HEK293 (cell line): ENCODE data around the gene MEGF10.

Experiments
- AEBP2 ChIP-seq: fragments of 450-650 bp; formaldehyde crosslinking; IDR thresholded peaks from 2 replicates; pipeline ENCODE4 v1.5.1; 2016; ENCODE audit warnings: missing biosample characterization, missing genetic modification characterization, borderline replicate concordance
- GLI2 ChIP-seq: fragments of 450-650 bp; formaldehyde crosslinking; IDR thresholded peaks from 2 replicates; pipeline ENCODE4; 2017; ENCODE audit warnings: missing biosample characterization, missing genetic modification characterization, low read depth, borderline replicate concordance
- HOXC10 ChIP-seq: sonication (generic); formaldehyde crosslinking; IDR thresholded peaks from 2 replicates; pipeline ENCODE4 v1.8.1; 2023; ENCODE audit warnings: mild to moderate bottlenecking, missing genetic modification reagents
- KLF17 ChIP-seq: fragments of 450-650 bp; formaldehyde crosslinking; IDR thresholded peaks from 2 replicates; pipeline ENCODE4 v1.5.1; 2016; ENCODE audit warnings: missing biosample characterization, missing genetic modification characterization
- PBX3 ChIP-seq: sonication (generic); formaldehyde crosslinking; IDR thresholded peaks from 2 replicates; pipeline ENCODE4 v1.8.1; 2022; ENCODE audit warnings: mild to moderate bottlenecking, moderate library complexity, missing genetic modification reagents
- RBAK ChIP-seq: fragments of 450-650 bp; formaldehyde crosslinking; IDR thresholded peaks from 2 replicates; pipeline ENCODE4 v1.5.1; 2016; ENCODE audit warnings: missing biosample characterization, missing genetic modification characterization
- SP2 ChIP-seq: fragments of 450-650 bp; formaldehyde crosslinking; IDR thresholded peaks from 2 replicates; pipeline ENCODE4 v1.5.1; 2016; ENCODE audit warnings: missing biosample characterization, missing genetic modification characterization
- WT1 ChIP-seq: fragments of 450-650 bp; formaldehyde crosslinking; IDR thresholded peaks from 2 replicates; pipeline ENCODE4 v1.5.1; 2016; ENCODE audit warnings: missing biosample characterization, missing genetic modification characterization
- YY2 ChIP-seq: fragments of 450-650 bp; formaldehyde crosslinking; IDR thresholded peaks from 2 replicates; pipeline ENCODE4 v1.5.1; 2016; ENCODE audit warnings: missing biosample characterization, missing genetic modification characterization
- ZBTB6 ChIP-seq: fragments of 450-650 bp; formaldehyde crosslinking; IDR thresholded peaks from 2 replicates; pipeline ENCODE4 v1.5.1; 2017; ENCODE audit warnings: missing biosample characterization, missing genetic modification characterization
- ZNF214 ChIP-seq: fragments of 450-650 bp; formaldehyde crosslinking; IDR thresholded peaks from 2 replicates; pipeline ENCODE4 v1.5.1; 2017; ENCODE audit warnings: missing biosample characterization, mild to moderate bottlenecking, missing genetic modification characterization, borderline replicate concordance
- ZNF335 ChIP-seq: fragments of 450-650 bp; formaldehyde crosslinking; conservative IDR thresholded peaks from 2 replicates; pipeline ENCODE4 v1.5.1; 2016; ENCODE audit warnings: missing biosample characterization, missing genetic modification characterization
- ZNF350 ChIP-seq: fragments of 450-650 bp; formaldehyde crosslinking; IDR thresholded peaks from 2 replicates; pipeline ENCODE4 v1.5.0; 2017; ENCODE audit warnings: missing biosample characterization, mild to moderate bottlenecking, missing genetic modification characterization
- ZNF391 ChIP-seq: fragments of 450-650 bp; formaldehyde crosslinking; IDR thresholded peaks from 2 replicates; pipeline ENCODE4 v1.5.1; 2016; ENCODE audit warnings: low read depth, missing biosample characterization, missing genetic modification characterization, borderline replicate concordance
- ZNF449 ChIP-seq: fragments of 450-650 bp; formaldehyde crosslinking; IDR thresholded peaks from 2 replicates; pipeline ENCODE4 v1.5.1; 2017; ENCODE audit warnings: missing biosample characterization, mild to moderate bottlenecking, missing genetic modification characterization, moderate library complexity
- ZNF48 ChIP-seq: fragments of 450-650 bp; formaldehyde crosslinking; IDR thresholded peaks from 2 replicates; pipeline ENCODE4 v1.5.1; 2016; ENCODE audit warnings: missing biosample characterization, missing genetic modification characterization
- ZNF510 ChIP-seq: fragments of 450-650 bp; formaldehyde crosslinking; IDR thresholded peaks from 2 replicates; pipeline ENCODE4 v1.5.1; 2018; ENCODE audit warnings: mild to moderate bottlenecking, missing genetic modification characterization, missing biosample characterization; ENCODE audit not compliant: insufficient replicate concordance
- ZNF518A ChIP-seq: fragments of 450-650 bp; formaldehyde crosslinking; conservative IDR thresholded peaks from 2 replicates; pipeline ENCODE4 v1.5.1; 2016; ENCODE audit warnings: low read depth, missing biosample characterization, missing genetic modification characterization
- ZNF560 ChIP-seq: fragments of 450-650 bp; formaldehyde crosslinking; IDR thresholded peaks from 2 replicates; pipeline ENCODE4 v1.5.1; 2017; ENCODE audit warnings: missing biosample characterization, missing genetic modification characterization, borderline replicate concordance
- ZNF645 ChIP-seq: fragments of 450-650 bp; formaldehyde crosslinking; IDR thresholded peaks from 2 replicates; pipeline ENCODE4; 2016; ENCODE audit warnings: missing biosample characterization, missing genetic modification characterization
- ZNF654 ChIP-seq: fragments of 450-650 bp; formaldehyde crosslinking; IDR thresholded peaks from 2 replicates; pipeline ENCODE4 v1.5.1; 2016; ENCODE audit warnings: low read depth, missing biosample characterization, missing genetic modification characterization
- ZNF660 ChIP-seq: fragments of 450-650 bp; IDR thresholded peaks from 2 replicates; pipeline ENCODE4 v1.5.1; 2018; ENCODE audit warnings: missing biosample characterization, mild to moderate bottlenecking, missing genetic modification characterization
- ZNF791 ChIP-seq: fragments of 450-650 bp; formaldehyde crosslinking; IDR thresholded peaks from 2 replicates; pipeline ENCODE4 v1.5.1; 2016; ENCODE audit warnings: missing biosample characterization, missing genetic modification characterization
- ZNF837 ChIP-seq: fragments of 450-650 bp; formaldehyde crosslinking; IDR thresholded peaks from 2 replicates; pipeline ENCODE4 v1.5.1; 2016; ENCODE audit warnings: missing biosample characterization, missing genetic modification characterization

The MEGF10 gene

GRCh38 chr5:127290019-127290945, at the start of gene MEGF10 (continued):
- TF ChIP-seq ZNF518A (no peak), RBAK (tag by site-specific recombination) (no peak), PBX3 (CRISPR knock-in tag) (no peak), KLF17 (tag by site-specific recombination) (no peak; the same call in 1 of the 2 replicates), ZBTB6 (tag by site-specific recombination) (peak; percentile 36; the same call in 1 of the 2 replicates), AEBP2 (tag by site-specific recombination) (no peak), HOXC10 (CRISPR knock-in tag) (no peak), SP2 (tag by site-specific recombination) (peak; percentile 19; the same call in 1 of the 2 replicates), ZNF660 (tag by site-specific recombination) (peak; percentile 38), GLI2 (no peak), ZNF391 (tag by site-specific recombination) (no peak), ZNF560 (no peak), ZNF654 (tag by site-specific recombination) (peak; percentile 84), ZNF350 (no peak), ZNF449 (no peak; the same call in 1 of the 2 replicates), ZNF510 (tag by site-specific recombination) (no peak), ZNF837 (tag by site-specific recombination) (no peak), ZNF791 (no peak), WT1 (tag by site-specific recombination) (no peak), ZNF214 (no peak), ZNF645 (no peak), YY2 (tag by site-specific recombination) (no peak), ZNF48 (tag by site-specific recombination) (no peak), ZNF335 (tag by site-specific recombination) (peak; percentile 100)
